ENCODE results near the gene BCL10. TPM values are rescaled to one million over a fixed set of nuclear protein-coding genes. Genes with fewer than 3 reads are reported as not detected.

Gene BCL10
- total RNA-seq, 3 donors from 2014 or later (not counting 1 experiment from before 2014, with no cell fraction given): 46.3 to 49.2 (median 48.7) TPM

DNA sequence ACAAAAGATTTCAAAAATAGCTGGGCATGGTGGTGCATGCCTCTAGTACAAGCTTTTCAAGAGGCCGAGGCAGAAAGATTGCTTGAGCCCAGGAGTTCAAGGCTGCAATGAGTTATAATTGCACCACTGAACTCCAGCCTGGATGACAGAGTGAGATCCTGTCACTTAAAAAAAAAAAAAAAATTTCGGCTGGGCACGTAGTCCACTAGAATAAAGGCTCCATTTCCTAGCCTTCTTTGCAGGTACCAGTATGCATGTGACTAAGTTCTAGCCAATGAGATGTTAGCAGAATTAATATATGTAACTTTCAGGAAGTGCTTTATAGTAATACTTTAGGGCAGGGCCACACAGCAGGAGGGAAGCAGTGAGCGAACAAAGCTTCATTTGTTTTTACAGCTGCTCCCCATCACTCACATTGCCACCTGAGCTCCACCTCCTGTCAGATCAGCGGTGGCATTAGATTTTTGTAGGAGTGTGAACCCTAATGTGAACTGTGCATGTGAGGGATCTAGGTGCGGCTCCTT lies 46.8 kb downstream of the BCL10 start:
- TF ChIP-seq, protein P1, sequence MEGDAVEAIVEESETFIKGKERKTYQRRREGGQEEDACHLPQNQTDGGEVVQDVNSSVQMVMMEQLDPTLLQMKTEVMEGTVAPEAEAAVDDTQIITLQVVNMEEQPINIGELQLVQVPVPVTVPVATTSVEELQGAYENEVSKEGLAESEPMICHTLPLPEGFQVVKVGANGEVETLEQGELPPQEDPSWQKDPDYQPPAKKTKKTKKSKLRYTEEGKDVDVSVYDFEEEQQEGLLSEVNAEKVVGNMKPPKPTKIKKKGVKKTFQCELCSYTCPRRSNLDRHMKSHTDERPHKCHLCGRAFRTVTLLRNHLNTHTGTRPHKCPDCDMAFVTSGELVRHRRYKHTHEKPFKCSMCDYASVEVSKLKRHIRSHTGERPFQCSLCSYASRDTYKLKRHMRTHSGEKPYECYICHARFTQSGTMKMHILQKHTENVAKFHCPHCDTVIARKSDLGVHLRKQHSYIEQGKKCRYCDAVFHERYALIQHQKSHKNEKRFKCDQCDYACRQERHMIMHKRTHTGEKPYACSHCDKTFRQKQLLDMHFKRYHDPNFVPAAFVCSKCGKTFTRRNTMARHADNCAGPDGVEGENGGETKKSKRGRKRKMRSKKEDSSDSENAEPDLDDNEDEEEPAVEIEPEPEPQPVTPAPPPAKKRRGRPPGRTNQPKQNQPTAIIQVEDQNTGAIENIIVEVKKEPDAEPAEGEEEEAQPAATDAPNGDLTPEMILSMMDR (IDR thresholded peaks at IDR 0.05): no peak
- Mint-ChIP-seq H3K9me3 (no peaks in the 10 kb centered on the region), H3K27me3 (ENCODE audit: low read depth in 2 of 2) (peaks cover 7 to 19% of the 10 kb centered on the region in 2 donors), H3K4me3 (no peak overlapping the region), H3K36me3 (no peaks in the 10 kb centered on the region), H3K27ac (no peak overlapping the region), H3K4me1 (no peaks in the 10 kb centered on the region)
- no peaks in the 10 kb centered on the region for H3K36me3 ChIP-seq (ENCODE audit: control insufficient read depth, insufficient read depth, low read length)
- H3K27ac ChIP-seq (ENCODE audit: low read length): no peak overlapping the region
- intact Hi-C loops (cut with micrococcal nuclease): no loop called here
- H3K4me1 ChIP-seq (ENCODE audit: control insufficient read depth, insufficient read depth, low read length): no peaks in the 10 kb centered on the region
- DNase-seq: no peak
- ATAC-seq: no peak
- whole genome bisulfite sequencing (ENCODE audit: insufficient coverage): 96% methylated on average over 6 of the region's 6 CpGs
- H3K9me3 ChIP-seq (ENCODE audit: control insufficient read depth, insufficient read depth, low read length): no peaks in the 10 kb centered on the region
- no peak overlapping the region for H3K4me3 ChIP-seq (ENCODE audit: low read length)
- H3K27me3 ChIP-seq (ENCODE audit: control insufficient read depth, insufficient read depth, low read length): no peaks in the 10 kb centered on the region

DNA sequence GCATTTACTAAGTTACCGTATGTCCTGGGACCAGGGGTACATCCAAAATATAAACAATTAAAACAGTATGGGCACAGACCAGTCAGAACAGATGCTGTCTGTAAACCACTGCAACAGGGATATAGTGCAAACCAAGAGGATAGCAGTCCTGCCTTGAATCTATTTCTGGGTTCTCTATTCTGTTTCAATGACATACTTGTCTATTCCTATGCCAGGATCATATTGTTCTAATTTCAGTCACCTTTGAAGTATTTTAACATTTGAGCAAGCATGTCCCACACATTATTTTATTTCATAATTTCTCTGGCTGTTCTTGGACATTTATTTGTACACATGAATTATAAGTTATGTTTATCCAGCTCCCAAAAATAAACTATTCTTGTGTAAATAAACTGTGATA lies 47.5 kb downstream of the BCL10 start:
- H3K9me3 Mint-ChIP-seq: no peaks in the 10 kb centered on the region
- H3K4me1 ChIP-seq (ENCODE audit: control insufficient read depth, insufficient read depth, low read length): no peaks in the 10 kb centered on the region
- H3K36me3 ChIP-seq (ENCODE audit: control insufficient read depth, insufficient read depth, low read length): no peaks in the 10 kb centered on the region
- no peak for ATAC-seq
- no peak overlapping the region for H3K4me3 ChIP-seq (ENCODE audit: low read length)
- no peak overlapping the region for H3K27ac Mint-ChIP-seq
- no peaks in the 10 kb centered on the region for H3K27me3 ChIP-seq (ENCODE audit: control insufficient read depth, insufficient read depth, low read length)
- 43% methylated on average over 1 of the region's 1 CpG for WGBS (ENCODE audit: insufficient coverage)
- H3K4me3 Mint-ChIP-seq: no peak overlapping the region
- H3K36me3 Mint-ChIP-seq: no peaks in the 10 kb centered on the region
- no peak overlapping the region for H3K27ac ChIP-seq (ENCODE audit: low read length)
- H3K27me3 Mint-ChIP-seq (ENCODE audit: low read depth in 2 of 2): peaks cover 7 to 26% of the 10 kb centered on the region in 2 donors
- TF ChIP-seq, protein P1 (IDR thresholded peaks at IDR 0.05): no peak
- intact Hi-C loops (cut with micrococcal nuclease): no loop called here
- no peak for DNase-seq
- no peaks in the 10 kb centered on the region for H3K4me1 Mint-ChIP-seq
- H3K9me3 ChIP-seq (ENCODE audit: control insufficient read depth, insufficient read depth, low read length): no peaks in the 10 kb centered on the region

DNA sequence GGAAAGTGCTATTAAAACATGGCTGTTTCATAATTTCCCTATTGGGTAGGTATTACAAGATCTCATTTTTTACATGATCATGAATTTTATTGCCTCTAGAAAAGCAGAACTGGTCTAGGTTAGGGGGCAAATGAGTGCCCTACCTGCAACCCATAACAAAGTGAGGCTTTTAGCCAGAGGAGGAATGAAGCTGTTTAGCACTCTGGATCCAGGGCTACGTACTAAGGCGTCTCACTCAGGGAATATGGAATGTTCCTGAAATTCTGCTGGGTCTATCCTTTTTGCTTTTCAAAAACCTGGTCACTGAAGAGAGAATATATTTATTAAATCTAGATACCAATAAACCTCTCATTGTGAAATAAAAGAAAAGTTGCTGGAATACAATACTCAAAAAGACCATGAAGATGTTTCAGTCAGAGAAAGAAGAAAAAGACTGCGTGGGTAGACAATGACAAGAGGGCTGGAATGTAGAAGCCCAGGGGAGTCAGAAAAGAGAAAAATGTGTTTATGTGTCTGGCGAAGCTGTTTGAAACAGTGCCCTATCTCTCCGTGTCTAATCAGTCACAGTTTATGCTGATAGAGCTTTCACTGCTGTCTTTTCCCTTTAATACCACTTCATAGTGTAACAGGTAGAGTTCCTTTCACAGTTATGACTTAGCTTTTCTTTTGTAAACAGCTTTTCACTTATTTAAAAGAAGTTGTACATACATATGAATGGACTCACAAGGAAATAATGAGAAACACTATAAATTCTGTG lies 50.6 kb downstream of the BCL10 start:
- DNase-seq: no peak
- H3K27ac ChIP-seq (ENCODE audit: low read length): no peak overlapping the region

More for the DNA sequence above, 50.6 kb downstream of the BCL10 start:
- no peak overlapping the region for H3K4me3 Mint-ChIP-seq
- H3K27ac Mint-ChIP-seq: no peak overlapping the region
- ATAC-seq: no peak
- no peaks in the 10 kb centered on the region for H3K4me1 ChIP-seq (ENCODE audit: control insufficient read depth, insufficient read depth, low read length)
- TF ChIP-seq, protein P1 (IDR thresholded peaks at IDR 0.05): no peak
- H3K27me3 Mint-ChIP-seq (ENCODE audit: low read depth in 2 of 2): peaks cover 9 to 37% of the 10 kb centered on the region in 2 donors
- H3K36me3 ChIP-seq (ENCODE audit: control insufficient read depth, insufficient read depth, low read length): no peaks in the 10 kb centered on the region
- H3K9me3 ChIP-seq (ENCODE audit: control insufficient read depth, insufficient read depth, low read length): no peaks in the 10 kb centered on the region
- no peaks in the 10 kb centered on the region for H3K4me1 Mint-ChIP-seq
- no peaks in the 10 kb centered on the region for H3K9me3 Mint-ChIP-seq
- H3K27me3 ChIP-seq (ENCODE audit: control insufficient read depth, insufficient read depth, low read length): no peaks in the 10 kb centered on the region
- no peaks in the 10 kb centered on the region for H3K36me3 Mint-ChIP-seq
- no peak overlapping the region for H3K4me3 ChIP-seq (ENCODE audit: low read length)
- intact Hi-C loops (cut with micrococcal nuclease): no loop called here
- WGBS (ENCODE audit: insufficient coverage): 92% methylated on average over 5 of the region's 5 CpGs
